Measurements from ENCODE around the gene TEX261.

Gene TEX261

GRCh38 chr2:71003966-71004755 is 9.5 kb upstream of the TEX261 start:
- TF ChIP-seq REST (IDR thresholded peaks at IDR 0.05; ENCODE audit: insufficient read depth in 1 of 2, low read depth in 2 of 2, low read length in 2 of 2) (no peak), TAF1 (IDR thresholded peaks at IDR 0.05; ENCODE audit: borderline replicate concordance, insufficient read depth, low read length) (no peak), SIN3A (IDR thresholded peaks at IDR 0.05; ENCODE audit: borderline replicate concordance, insufficient read depth, low read length) (no peak), POLR2AphosphoS5 (IDR thresholded peaks at IDR 0.05; ENCODE audit: low read depth, low read length) (no peak), FOXP2 (optimal IDR thresholded peaks at IDR 0.05; ENCODE audit: borderline replicate concordance, extremely low read depth, extremely low read length, insufficient read depth) (no peak)

GRCh38 chr2:71003396-71003795 is 8.7 kb upstream of the TEX261 start:
- no peak for TF ChIP-seq FOXP2 (optimal IDR thresholded peaks at IDR 0.05; ENCODE audit: borderline replicate concordance, extremely low read depth, extremely low read length, insufficient read depth)
- TF ChIP-seq REST (IDR thresholded peaks at IDR 0.05; ENCODE audit: insufficient read depth in 1 of 2, low read depth in 2 of 2, low read length in 2 of 2): no peak
- TF ChIP-seq POLR2AphosphoS5 (IDR thresholded peaks at IDR 0.05; ENCODE audit: low read depth, low read length): no peak
- TF ChIP-seq SIN3A (IDR thresholded peaks at IDR 0.05; ENCODE audit: borderline replicate concordance, insufficient read depth, low read length): no peak
- TF ChIP-seq TAF1 (IDR thresholded peaks at IDR 0.05; ENCODE audit: borderline replicate concordance, insufficient read depth, low read length): no peak

GRCh38 chr2:71001981-71002570 is 7.4 kb upstream of the TEX261 start:
- TF ChIP-seq SIN3A (IDR thresholded peaks at IDR 0.05; ENCODE audit: borderline replicate concordance, insufficient read depth, low read length): no peak
- TF ChIP-seq REST (IDR thresholded peaks at IDR 0.05; ENCODE audit: insufficient read depth in 1 of 2, low read depth in 2 of 2, low read length in 2 of 2): no peak
- no peak for TF ChIP-seq TAF1 (IDR thresholded peaks at IDR 0.05; ENCODE audit: borderline replicate concordance, insufficient read depth, low read length)
- TF ChIP-seq POLR2AphosphoS5 (IDR thresholded peaks at IDR 0.05; ENCODE audit: low read depth, low read length): no peak
- no peak for TF ChIP-seq FOXP2 (optimal IDR thresholded peaks at IDR 0.05; ENCODE audit: borderline replicate concordance, extremely low read depth, extremely low read length, insufficient read depth)

DNA sequence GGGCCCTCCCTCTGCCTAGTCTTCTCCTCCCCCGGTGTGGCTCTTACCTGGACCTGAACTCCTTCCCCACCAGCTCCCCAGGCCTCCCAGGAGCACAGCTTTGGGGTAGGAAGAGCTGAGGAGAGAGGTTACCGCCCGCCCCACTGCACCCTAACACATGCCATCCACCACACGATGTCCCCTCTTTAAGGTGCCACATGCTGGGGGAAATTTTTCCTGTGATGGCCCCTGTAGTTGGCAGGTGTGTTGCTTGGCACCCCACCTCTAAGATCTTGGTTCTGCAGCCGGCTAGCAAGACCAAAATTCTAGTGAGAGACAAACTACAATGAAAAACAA is 6.9 kb upstream of the TEX261 start:
- no peak for TF ChIP-seq REST (IDR thresholded peaks at IDR 0.05; ENCODE audit: insufficient read depth in 1 of 2, low read depth in 2 of 2, low read length in 2 of 2)
- no peak for TF ChIP-seq TAF1 (IDR thresholded peaks at IDR 0.05; ENCODE audit: borderline replicate concordance, insufficient read depth, low read length)
- no peak for TF ChIP-seq FOXP2 (optimal IDR thresholded peaks at IDR 0.05; ENCODE audit: borderline replicate concordance, extremely low read depth, extremely low read length, insufficient read depth)
- no peak for TF ChIP-seq POLR2AphosphoS5 (IDR thresholded peaks at IDR 0.05; ENCODE audit: low read depth, low read length)
- no peak for TF ChIP-seq SIN3A (IDR thresholded peaks at IDR 0.05; ENCODE audit: borderline replicate concordance, insufficient read depth, low read length)

All from PFSK-1 (cell line).